ENCODE results near the gene TMEM101. TPM values are rescaled to one million over a fixed set of nuclear protein-coding genes. Genes with fewer than 3 reads are reported as not detected.
A peak's percentile ranks its signal among the peaks of the same experiment; 100 is the strongest.

TMEM101 gene
- total RNA-seq, 1 donor from 2014 or later = 85.6 TPM

GRCh38 chr17:43984521-43984920 is 30.2 kb downstream of the TMEM101 start:
- H3K36me3 ChIP-seq (ENCODE audit: control insufficient read depth, insufficient read depth, low read length) = no peaks in the 10 kb centered on the region
- DNase-seq (ENCODE audit: low read depth) (no peak), FAIRE-seq (no peak)
- no peak overlapping the region for H3K4me3 ChIP-seq (ENCODE audit: low read depth, low read length)
- peaks cover 14% of the 10 kb centered on the region for H3K27me3 ChIP-seq (ENCODE audit: control insufficient read depth, insufficient read depth, low read length)
- TF ChIP-seq CTCF (IDR thresholded peaks at IDR 0.05; ENCODE audit: insufficient read depth, low read length, severe bottlenecking) = no peak

DNA sequence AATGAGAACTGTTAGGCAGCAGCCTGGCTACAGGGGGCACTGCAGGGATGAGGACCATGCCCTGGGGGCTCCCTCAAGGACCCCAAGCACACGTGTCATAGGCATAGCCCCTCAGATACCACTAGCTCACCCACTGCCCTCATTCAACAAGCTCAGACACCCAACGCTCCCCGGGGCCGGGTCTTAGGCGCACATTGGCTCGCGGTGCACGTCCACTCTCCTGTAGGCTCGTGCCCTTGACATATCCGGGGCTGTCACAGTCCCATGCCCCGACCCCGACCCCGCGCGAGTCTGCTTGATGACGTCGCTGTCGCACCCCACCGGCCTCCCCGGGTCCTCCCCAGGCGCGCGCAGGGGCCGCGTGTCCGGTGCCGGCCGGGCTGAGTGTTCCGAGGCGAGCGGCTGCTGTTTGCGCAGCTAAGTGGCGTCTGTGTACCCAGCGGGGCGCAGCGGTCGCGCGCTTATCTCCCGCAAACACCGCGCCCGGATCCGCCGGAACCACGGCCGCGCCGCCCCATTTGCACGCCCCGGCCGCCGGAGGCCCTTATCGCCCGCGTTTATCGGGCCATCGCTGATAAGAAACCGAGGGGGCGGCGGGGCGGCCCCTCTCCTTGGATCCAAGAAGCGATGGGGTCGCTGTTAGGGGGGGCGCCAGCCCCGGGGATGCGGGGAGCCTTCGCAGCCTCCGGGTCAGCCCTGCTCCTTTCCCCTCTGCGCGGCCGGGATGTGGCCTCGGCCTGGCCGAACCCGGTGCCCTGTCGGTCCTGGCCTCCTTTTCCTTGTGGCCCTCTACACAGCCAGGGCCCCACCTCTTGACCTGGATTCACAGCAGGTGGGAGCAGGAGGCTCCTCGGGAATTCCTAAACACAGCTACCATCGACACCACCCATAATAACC is 31.0 kb downstream of the TMEM101 start:
- DNase-seq (ENCODE audit: low read depth) (no peak), FAIRE-seq (no peak)
- no peaks in the 10 kb centered on the region for H3K36me3 ChIP-seq (ENCODE audit: control insufficient read depth, insufficient read depth, low read length)
- peak; percentile 32 for TF ChIP-seq CTCF (IDR thresholded peaks at IDR 0.05; ENCODE audit: insufficient read depth, low read length, severe bottlenecking)
- H3K27me3 ChIP-seq (ENCODE audit: control insufficient read depth, insufficient read depth, low read length) = peaks cover 14% of the 10 kb centered on the region
- peak overlapping the region; percentile 26 for H3K4me3 ChIP-seq (ENCODE audit: low read depth, low read length)

DNA sequence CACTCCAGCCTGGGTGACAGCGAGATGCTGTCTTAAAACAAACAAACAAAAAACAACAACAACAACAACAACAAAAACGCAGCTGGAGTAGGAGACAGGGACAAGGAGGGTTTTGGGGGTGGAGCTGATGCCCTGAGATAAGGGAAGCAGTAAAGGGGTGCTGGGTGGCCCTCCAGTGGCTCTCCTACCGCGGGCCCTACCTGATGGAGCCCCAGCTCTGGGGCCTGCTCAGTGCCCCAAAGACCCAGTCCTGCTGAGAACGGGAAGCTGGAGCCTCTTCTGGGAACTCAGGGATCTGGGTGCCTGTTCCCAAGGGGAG is 31.6 kb downstream of the TMEM101 start:
- Histone ChIP-seq H3K27me3 (ENCODE audit: control insufficient read depth, insufficient read depth, low read length) (peaks cover 16% of the 10 kb centered on the region), H3K4me3 (ENCODE audit: low read depth, low read length) (no peak overlapping the region)
- no peak for FAIRE-seq

DNA sequence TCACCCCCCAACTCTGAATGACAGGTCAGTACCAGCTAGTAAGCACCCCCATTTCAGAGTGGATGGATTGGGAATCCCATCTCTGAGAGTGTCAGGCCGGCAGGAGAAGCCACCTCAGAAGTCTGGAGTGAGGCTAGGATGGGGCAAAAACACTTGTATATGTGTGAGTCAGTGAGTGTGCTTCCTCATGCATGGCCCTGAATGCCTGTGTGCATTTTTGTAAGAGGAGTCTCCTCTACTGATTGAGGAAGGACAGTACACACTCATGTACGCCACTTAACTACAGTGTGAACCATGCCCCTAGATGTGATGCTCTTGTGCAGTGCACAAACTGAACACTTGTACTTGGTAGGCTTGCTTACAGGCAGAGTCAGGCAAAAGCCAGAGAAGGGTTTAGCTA is 32.6 kb downstream of the TMEM101 start:
- no peaks in the 10 kb centered on the region for H3K36me3 ChIP-seq (ENCODE audit: control insufficient read depth, insufficient read depth, low read length)
- peaks cover 17% of the 10 kb centered on the region for H3K27me3 ChIP-seq (ENCODE audit: control insufficient read depth, insufficient read depth, low read length)
- DNase-seq (ENCODE audit: low read depth) (no peak), FAIRE-seq (peak; percentile 50)
- H3K4me3 ChIP-seq (ENCODE audit: low read depth, low read length) = no peak overlapping the region
- no peak for TF ChIP-seq CTCF (IDR thresholded peaks at IDR 0.05; ENCODE audit: insufficient read depth, low read length, severe bottlenecking)

More for the DNA sequence above, 31.6 kb downstream of the TMEM101 start:
- TF ChIP-seq CTCF (IDR thresholded peaks at IDR 0.05; ENCODE audit: insufficient read depth, low read length, severe bottlenecking) = no peak
- no peak for DNase-seq (ENCODE audit: low read depth)
- H3K36me3 ChIP-seq (ENCODE audit: control insufficient read depth, insufficient read depth, low read length) = no peaks in the 10 kb centered on the region

DNA sequence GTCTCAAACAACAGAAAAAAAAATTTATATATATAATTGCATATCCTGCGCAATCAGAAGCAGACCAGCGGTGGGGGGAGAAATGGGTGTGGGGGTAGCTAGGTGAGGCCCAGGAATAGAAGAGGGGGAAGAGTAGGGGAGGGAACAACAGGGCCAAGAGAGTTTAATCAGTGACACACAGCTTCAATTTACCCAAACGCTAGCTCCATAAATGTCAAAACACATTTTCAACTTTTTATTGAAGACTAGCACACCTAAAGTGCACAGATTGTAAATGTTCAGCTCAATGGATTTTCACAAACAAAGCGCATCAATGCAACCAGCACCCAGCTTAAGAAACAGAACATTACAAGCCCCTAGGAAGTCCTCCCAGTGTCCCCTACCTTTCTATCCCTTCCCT is 35.1 kb downstream of the TMEM101 start:
- H3K4me3 ChIP-seq (ENCODE audit: low read depth, low read length) = no peak overlapping the region
- FAIRE-seq = no peak
- TF ChIP-seq CTCF (IDR thresholded peaks at IDR 0.05; ENCODE audit: insufficient read depth, low read length, severe bottlenecking) = no peak
- no peaks in the 10 kb centered on the region for H3K36me3 ChIP-seq (ENCODE audit: control insufficient read depth, insufficient read depth, low read length)
- no peak for DNase-seq (ENCODE audit: low read depth)
- H3K27me3 ChIP-seq (ENCODE audit: control insufficient read depth, insufficient read depth, low read length) = peaks cover 17% of the 10 kb centered on the region

GRCh38 chr17:43979011-43979410 is 35.8 kb downstream of the TMEM101 start:
- DNase-seq (ENCODE audit: low read depth) = no peak
- H3K4me3 ChIP-seq (ENCODE audit: low read depth, low read length) = no peak overlapping the region
- H3K36me3 ChIP-seq (ENCODE audit: control insufficient read depth, insufficient read depth, low read length) = no peaks in the 10 kb centered on the region
- no peak for FAIRE-seq
- no peak for TF ChIP-seq CTCF (IDR thresholded peaks at IDR 0.05; ENCODE audit: insufficient read depth, low read length, severe bottlenecking)
- peaks cover 16% of the 10 kb centered on the region for H3K27me3 ChIP-seq (ENCODE audit: control insufficient read depth, insufficient read depth, low read length)

Data from bronchial epithelial cell (primary cell).